HG02759 (cell line): ENCODE results near the gene TSC2.
"Not testable (repeated sequence)": the region's sequence is repeated elsewhere in the genome, so short reads cannot be mapped to it uniquely, and the experiment has no call there.

Experiments used
- ATAC-seq: cut with Tn5 transposase; IDR thresholded peaks from one replicate; pipeline ENCODE4 v1.9.1; 2021; ENCODE audit warnings: mild to moderate bottlenecking, moderate library complexity; ENCODE audit not compliant: unreplicated experiment

The TSC2 gene

GRCh38 chr16:2096853-2097595 lies 49.2 kb downstream of the TSC2 start:
- ATAC-seq = no peak

DNA sequence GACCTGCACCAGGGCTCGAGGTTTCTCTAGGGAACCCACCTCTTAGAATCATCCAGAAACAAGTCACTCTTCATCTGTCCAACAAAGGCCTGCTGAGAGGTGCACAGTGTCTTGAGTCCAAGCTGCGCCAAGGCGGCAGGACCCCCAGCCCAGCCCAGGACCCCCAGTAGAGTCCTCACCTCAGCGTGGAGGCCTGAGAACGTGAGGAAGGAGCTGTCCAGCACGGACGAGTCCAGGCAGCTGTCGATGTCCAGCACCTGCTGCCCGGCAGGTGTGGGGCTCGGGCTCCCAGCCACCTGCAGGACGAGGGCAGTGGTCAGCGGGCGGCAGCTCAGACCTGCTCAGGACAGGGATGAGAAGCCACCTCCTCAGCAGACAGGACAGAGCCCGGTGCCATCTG lies 49.9 kb downstream of the TSC2 start:
- not testable (repeated sequence) for ATAC-seq

- ATAC-seq = not testable (repeated sequence)
Observed at GRCh38 chr16:2101581-2101980, 53.8 kb downstream of the TSC2 start.

- no peak for ATAC-seq
Observed at GRCh38 chr16:2102471-2102870, 54.7 kb downstream of the TSC2 start.

DNA sequence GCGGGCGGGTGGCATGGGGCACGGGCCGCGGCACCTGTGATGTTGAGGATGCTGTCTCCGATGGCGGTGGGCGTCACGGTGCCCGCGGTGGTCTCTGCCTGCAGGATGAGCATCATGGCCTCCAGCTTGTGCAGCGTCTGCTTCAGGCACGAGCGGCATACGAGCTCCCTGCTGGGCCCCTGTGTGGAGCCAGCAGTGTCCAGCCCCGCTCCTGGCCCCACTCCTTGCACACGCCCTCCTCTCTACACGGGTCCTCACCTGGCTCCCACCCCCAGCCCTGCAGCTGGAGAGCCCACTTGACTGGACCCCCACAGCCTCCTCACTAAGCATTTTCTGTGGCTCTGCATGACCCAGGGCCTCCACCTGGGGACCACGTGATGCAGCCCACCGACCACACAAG lies 56.7 kb downstream of the TSC2 start:
- ATAC-seq = not testable (repeated sequence)

- ATAC-seq = not testable (repeated sequence)
Observed at GRCh38 chr16:2105291-2105690, 57.5 kb downstream of the TSC2 start.

DNA sequence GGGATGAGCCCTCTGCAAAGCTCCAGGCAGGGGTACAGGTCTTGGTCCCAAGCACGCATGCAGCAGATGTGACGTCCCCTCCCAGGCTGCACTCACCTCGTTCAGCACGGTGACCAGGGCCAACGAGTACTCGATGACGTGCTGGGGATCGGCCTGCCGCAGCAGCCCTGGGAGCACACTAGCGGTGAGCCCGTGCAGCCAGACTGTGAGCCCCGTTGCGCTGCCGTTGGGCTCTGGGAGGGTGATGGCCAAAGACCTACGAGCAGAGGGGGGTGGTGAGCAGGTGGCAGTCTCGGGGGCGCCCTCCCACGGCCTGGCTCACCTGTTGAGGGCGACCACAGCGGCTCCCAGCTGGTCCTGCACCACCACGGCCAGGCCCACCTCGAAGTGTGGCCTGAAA lies 58.0 kb downstream of the TSC2 start:
- not testable (repeated sequence) for ATAC-seq

- not testable (repeated sequence) for ATAC-seq
Observed at GRCh38 chr16:2106211-2106610, 58.4 kb downstream of the TSC2 start.

GRCh38 chr16:2107121-2107790 lies 59.5 kb downstream of the TSC2 start:
- not testable (repeated sequence) for ATAC-seq

- ATAC-seq = not testable (repeated sequence)
Observed at GRCh38 chr16:2107791-2108125, 60.0 kb downstream of the TSC2 start.

DNA sequence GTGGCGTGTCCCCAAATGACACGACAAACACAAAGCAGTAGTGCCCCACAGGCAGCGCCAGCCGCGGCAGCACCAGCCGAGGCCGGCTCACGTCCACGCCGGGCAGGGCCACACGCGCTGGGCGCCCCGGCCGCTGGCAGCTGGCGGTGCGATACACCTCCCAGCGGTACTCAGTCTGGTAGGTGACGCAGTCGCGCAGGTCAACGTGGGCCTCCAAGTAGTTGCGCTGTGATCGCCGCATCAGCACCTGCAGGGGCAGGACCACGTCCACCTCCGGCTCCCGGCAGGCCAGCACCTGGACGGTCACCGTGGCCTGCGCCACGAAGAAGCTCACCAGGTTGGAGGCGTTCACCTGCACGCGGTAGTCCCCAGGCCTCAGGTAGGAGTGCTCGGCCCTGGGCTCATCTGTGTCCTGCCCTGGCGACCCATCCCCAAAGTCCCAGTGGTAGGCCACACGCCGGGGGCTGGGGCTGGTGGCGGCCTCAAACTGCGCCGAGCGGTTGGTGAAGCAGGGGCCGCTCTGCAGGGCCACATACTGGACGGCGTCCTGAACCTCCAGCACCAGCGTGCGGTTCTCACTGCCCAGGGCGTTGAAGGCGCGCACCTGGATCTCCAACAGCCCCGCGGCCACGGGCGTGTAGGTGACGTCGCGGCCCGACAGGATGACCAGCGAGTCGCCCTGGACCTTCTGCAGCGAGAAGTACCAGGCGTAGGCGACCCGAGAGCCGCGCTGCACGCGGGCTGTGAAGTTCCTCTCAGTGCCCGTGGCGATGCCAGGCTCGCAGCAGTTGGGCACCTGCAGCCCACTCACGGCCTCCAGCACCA lies 60.9 kb downstream of the TSC2 start:
- ATAC-seq = not testable (repeated sequence)

DNA sequence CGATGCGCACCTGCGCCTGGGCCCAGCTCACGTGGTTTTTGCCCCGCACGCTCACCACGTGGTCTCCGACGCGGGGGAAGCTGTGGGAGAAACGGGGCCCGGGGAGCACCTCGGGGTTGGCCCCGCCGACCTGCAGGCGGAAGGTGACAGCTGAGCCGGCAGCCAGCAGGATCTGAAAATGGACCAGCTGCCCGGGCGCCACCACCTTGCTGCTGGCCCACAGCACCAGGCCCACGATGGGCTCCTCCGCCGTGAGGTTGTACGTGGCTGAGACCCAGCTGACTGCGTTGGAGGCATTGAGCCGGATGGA lies 61.4 kb downstream of the TSC2 start:
- not testable (repeated sequence) for ATAC-seq

GRCh38 chr16:2109872-2110271 lies 62.1 kb downstream of the TSC2 start:
- ATAC-seq = not testable (repeated sequence)

DNA sequence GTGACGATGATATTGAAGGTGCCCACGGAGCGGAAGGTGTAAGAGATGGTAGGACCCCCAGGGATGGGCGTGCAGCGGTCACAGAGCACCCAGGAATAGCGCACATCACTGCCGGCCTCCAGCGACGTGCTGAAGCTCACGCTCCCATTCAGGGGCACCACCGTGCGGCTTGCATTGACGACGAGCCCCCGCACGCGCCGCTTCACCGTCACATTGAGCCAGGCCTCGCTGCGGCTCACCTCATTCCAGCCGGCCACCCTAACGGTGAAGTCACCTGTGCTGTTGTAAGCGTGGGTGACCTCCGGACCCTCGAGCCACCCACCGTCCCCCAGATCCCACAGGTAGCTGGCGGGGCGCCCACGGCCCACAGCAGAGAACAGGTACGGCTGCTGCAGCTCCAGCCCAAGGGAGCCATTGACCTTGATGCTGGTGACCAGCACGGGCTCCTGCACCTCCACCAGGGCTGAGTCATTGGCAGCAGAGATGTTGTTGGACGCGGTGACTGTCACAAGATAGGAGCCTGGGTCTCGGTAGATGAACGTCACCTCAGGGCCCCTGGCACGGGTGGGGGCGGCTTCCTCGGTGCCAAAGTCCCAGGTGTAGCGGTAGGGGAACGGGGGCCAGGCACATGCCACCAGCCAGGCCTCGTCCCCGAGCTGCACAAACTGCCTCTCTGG lies 62.7 kb downstream of the TSC2 start:
- ATAC-seq = not testable (repeated sequence)

GRCh38 chr16:2111009-2111353 lies 63.2 kb downstream of the TSC2 start:
- ATAC-seq = not testable (repeated sequence)

DNA sequence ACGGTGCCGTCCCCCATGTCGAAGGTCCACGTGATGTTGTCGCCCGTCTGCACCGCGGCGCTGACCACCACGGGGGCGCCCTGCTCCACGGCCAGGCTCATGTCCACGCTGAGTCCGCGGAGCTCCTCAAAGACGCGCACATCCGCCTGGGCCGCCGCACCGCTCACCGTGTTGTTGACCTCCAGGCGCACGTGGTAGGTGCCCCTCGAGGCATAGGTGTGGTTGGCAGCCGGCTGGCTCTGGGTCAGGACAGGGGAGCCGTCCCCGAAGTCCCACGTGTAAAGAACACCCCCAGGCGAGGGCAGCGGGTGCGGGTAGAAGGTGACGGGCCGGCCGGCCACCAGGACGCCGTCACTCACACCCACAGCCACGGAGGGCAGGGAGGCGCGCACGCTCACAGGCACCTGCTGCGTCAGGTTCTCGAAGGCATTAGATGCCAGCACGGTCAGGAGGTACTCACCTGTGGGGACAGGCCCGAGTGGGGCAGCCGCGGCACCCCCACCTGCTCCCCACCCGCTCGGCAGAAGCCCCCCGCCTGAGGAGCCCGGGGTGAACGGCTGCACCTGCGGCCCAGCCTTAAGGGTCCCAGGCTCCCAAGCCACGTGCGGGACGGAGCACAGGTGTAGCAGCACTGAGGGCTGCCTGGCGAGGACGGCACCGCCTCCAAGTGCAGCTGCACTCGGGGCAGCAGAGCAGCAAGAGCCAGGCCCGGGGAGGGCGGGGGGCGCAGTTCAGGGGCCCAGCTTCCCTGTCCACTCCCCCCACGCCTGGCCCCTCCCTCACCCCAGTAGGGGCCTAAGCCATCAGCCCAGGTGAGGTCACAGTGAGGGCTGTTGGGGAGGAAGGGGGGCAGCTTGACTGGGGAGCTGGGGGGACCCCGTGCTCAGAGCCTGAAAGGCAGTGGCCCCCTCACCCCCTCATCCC lies 63.9 kb downstream of the TSC2 start:
- not testable (repeated sequence) for ATAC-seq

GRCh38 chr16:2112539-2113106 lies 64.8 kb downstream of the TSC2 start:
- not testable (repeated sequence) for ATAC-seq

DNA sequence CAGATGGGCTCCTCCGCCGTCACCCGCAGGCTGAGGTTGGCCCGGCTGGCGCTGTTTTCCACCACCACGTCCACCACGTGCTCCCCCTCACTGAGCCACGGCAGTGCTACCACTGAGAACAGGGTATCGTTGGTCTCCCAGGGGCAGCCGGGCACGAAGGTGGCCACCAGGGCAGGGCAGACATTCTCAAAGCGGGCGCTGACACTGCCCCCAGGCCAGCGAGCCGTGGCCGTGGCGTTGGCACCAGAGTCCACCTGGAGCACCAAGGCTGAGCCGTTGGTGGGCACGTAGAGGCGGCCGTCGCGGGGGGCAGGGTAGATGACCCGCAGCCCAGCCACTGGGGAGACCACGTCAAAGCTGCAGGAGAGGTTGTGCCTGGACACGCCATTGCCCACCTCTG lies 66.4 kb downstream of the TSC2 start:
- not testable (repeated sequence) for ATAC-seq

DNA sequence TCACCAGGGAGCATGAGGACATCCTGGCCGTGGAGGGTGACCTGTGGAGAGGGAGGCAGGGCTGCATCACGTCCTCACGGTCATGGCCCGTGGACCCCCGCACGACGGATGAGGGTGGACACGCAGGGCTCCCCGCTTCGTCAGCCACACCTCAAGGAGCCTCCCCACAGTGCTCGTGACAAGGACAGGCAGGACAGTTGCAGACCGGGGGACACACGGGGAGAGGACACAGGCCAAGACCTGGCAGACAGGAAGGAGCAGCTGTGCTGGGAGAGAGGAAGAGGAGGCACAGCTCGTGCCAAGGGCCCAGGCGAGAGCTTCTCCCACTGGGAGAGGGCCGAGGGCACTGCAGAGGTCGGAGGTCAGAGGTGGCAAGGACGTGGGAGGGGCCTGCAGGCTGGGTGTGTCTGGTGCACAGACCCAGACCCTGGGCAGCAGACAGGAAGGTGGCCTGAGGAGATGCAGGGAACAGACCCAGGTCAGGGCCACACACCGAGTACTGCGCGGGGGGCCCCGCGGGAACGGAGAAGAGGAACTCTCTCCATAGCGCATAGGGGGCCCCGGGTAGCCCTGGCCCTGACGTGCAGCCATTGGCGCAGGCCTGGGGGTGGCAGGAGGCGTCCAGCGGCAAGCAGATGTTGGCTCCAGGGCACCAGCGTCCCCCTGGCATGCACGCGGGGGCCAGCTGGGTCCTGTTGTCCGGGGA lies 67.3 kb downstream of the TSC2 start:
- not testable (repeated sequence) for ATAC-seq
